Activated CD4-positive, alpha-beta T cell treated with anti-CD3 and anti-CD28 coated beads for 48 hours (primary cell): ENCODE results near the gene KIF18B.

ENCODE experiments used
- DNase-seq: peaks from one replicate; pipeline ENCODE4 v3.0.0-alpha.2; 2020

KIF18B gene

GRCh38 chr17:44903012-44903685, 44.4 kb downstream of the KIF18B start:
- no peak for DNase-seq

- no peak for DNase-seq
These were observed 45.3 kb downstream of the KIF18B start for GRCh38 chr17:44902135-44902760.

- DNase-seq: no peak
These were observed 46.1 kb downstream of the KIF18B start for GRCh38 chr17:44901411-44901921.

- no peak for DNase-seq
These were observed 46.7 kb downstream of the KIF18B start for GRCh38 chr17:44900894-44901293.

- peak; percentile 94 for DNase-seq
These were observed 48.3 kb downstream of the KIF18B start, which contains the start of gene EFTUD2 for GRCh38 chr17:44899074-44899782. Gene EFTUD2 (minus strand): TSS chr17:44899445. CDS start chr17:44894521, 4,924 bp downstream.

GRCh38 chr17:44898768-44899073, 48.9 kb downstream of the KIF18B start:
- DNase-seq: peak; percentile 48

GRCh38 chr17:44894642-44895041, 52.9 kb downstream of the KIF18B start:
- DNase-seq: peak; percentile 27

- DNase-seq: no peak
These were observed 55.3 kb downstream of the KIF18B start for GRCh38 chr17:44892250-44892649.

- DNase-seq: no peak
These were observed 58.6 kb downstream of the KIF18B start for GRCh38 chr17:44889003-44889402.

- DNase-seq: no peak
These were observed 59.3 kb downstream of the KIF18B start for GRCh38 chr17:44887971-44888954.

- DNase-seq: no peak
These were observed 60.6 kb downstream of the KIF18B start for GRCh38 chr17:44887016-44887415.

GRCh38 chr17:44884941-44885340, 62.6 kb downstream of the KIF18B start:
- no peak for DNase-seq

GRCh38 chr17:44881145-44881544, 66.4 kb downstream of the KIF18B start:
- no peak for DNase-seq

- no peak for DNase-seq
These were observed 67.5 kb downstream of the KIF18B start for GRCh38 chr17:44880062-44880461.

- DNase-seq: no peak
These were observed 68.2 kb downstream of the KIF18B start for GRCh38 chr17:44879376-44879775.

GRCh38 chr17:44878627-44879221, 68.8 kb downstream of the KIF18B start:
- peak; percentile 28 for DNase-seq

GRCh38 chr17:44877121-44877520, 70.5 kb downstream of the KIF18B start:
- no peak for DNase-seq

GRCh38 chr17:44875761-44876160, 71.8 kb downstream of the KIF18B start:
- DNase-seq: no peak
